Uterus (tissue), 4 donors: ENCODE data around the gene TMEM273. TPM values are rescaled to one million over a fixed set of nuclear protein-coding genes. Genes with fewer than 3 reads are reported as not detected.

Experiments used
- DNase-seq, 2 donors: peaks; one replicate each; pipeline ENCODE4 v3.0.0-alpha.2; 2019 to 2020
- H3K27ac ChIP-seq, 2 donors: fragments of 200-600 bp; sonication (generic); 1 replicate in 1 of 2; 2 replicates in 1 of 2; pipeline ENCODE4 v1.5.1; 2016 to 2018
- H3K27me3 ChIP-seq, 2 donors: fragments of 200-600 bp; sonication (generic); one replicate each; pipeline ENCODE4 v1.5.1; 2018 to 2019; ENCODE audit warnings: control low read depth in 1 of 2
- H3K36me3 ChIP-seq, 2 donors: fragments of 200-600 bp; sonication (generic); one replicate each; pipeline ENCODE4 v1.5.1; 2019; ENCODE audit warnings: control low read depth in 1 of 2
- H3K4me1 ChIP-seq, 2 donors: fragments of 200-600 bp; sonication (generic); one replicate each; pipeline ENCODE4 v1.5.1; 2018 to 2019; ENCODE audit warnings: control low read depth in 1 of 2
- H3K4me3 ChIP-seq, 2 donors: fragments of 200-600 bp; sonication (generic); 1 replicate in 1 of 2; 2 replicates in 1 of 2; pipeline ENCODE4 v1.5.1; 2018 to 2019; ENCODE audit warnings: mild to moderate bottlenecking in 1 of 2
- H3K9me3 ChIP-seq, 2 donors: fragments of 200-600 bp; sonication (generic); one replicate each; pipeline ENCODE4 v1.5.1; 2019; ENCODE audit warnings: control low read depth in 1 of 2
- CTCF ChIP-seq, 4 experiments: fragments of 200-600 bp in 2 of 4; fragments of 450-650 bp in 2 of 4; sonication (generic) in 2 of 4; IDR thresholded peaks; one replicate each; pipeline ENCODE4 v1.5.1; 2016 to 2019; ENCODE audit warnings: antibody characterized with exemption in 4 of 4, mild to moderate bottlenecking in 2 of 4, moderate library complexity in 1 of 4
- POLR2A ChIP-seq, 2 donors: fragments of 450-650 bp; IDR thresholded peaks; one replicate each; pipeline ENCODE4 v1.6.1; 2016; ENCODE audit warnings: antibody characterized with exemption in 2 of 2, mild to moderate bottlenecking in 1 of 2, moderate library complexity in 1 of 2
- intact Hi-C: fragments of 100-400 bp; cut with DNase I; formaldehyde crosslinking; loops from one replicate; pipeline ENCODE4 v1.15.1; 2023; ENCODE audit warnings: low total_unique reads
- total RNA-seq, 4 donors: library from RNA; depleted of rRNA in 3 of 4; stranded (reverse); fragments of >200 nt in 3 of 4; gene quantifications; one replicate each; pipeline versions ENCODE4 v1.1.0 to v1.2.4, GENCODE V29; 2014 to 2023
- donor health status: DM: yes; HTN: yes; CAD: no.

Gene TMEM273
- total RNA-seq, 4 donors from 2014 or later: 8.5 to 38.9 (median 14.7) TPM

- DNase-seq: no peak
- Histone ChIP-seq H3K4me1 (no peaks in the 10 kb centered on the region), H3K27me3 (no peaks in the 10 kb centered on the region), H3K9me3 (no peaks in the 10 kb centered on the region), H3K36me3 (no peaks in the 10 kb centered on the region), H3K27ac (no peak overlapping the region), H3K4me3 (no peak overlapping the region)
- intact Hi-C loops: no loop called here
- TF ChIP-seq POLR2A (IDR thresholded peaks at IDR 0.05): no peak
- no peak for TF ChIP-seq CTCF (IDR thresholded peaks at IDR 0.05)
These were observed 30.3 kb upstream of the TMEM273 start for GRCh38 chr10:49218480-49218879.

GRCh38 chr10:49217645-49218044 lies 29.5 kb upstream of the TMEM273 start:
- intact Hi-C loops: no loop called here
- TF ChIP-seq POLR2A (IDR thresholded peaks at IDR 0.05): no peak
- no peak for TF ChIP-seq CTCF (IDR thresholded peaks at IDR 0.05)
- Histone ChIP-seq H3K4me1 (no peaks in the 10 kb centered on the region), H3K9me3 (no peaks in the 10 kb centered on the region), H3K36me3 (no peaks in the 10 kb centered on the region), H3K4me3 (no peak overlapping the region), H3K27ac (no peak overlapping the region), H3K27me3 (no peaks in the 10 kb centered on the region)
- no peak for DNase-seq

GRCh38 chr10:49213211-49213610 lies 25.0 kb upstream of the TMEM273 start:
- DNase-seq: no peak
- Histone ChIP-seq H3K4me3 (no peak overlapping the region), H3K9me3 (no peaks in the 10 kb centered on the region), H3K27me3 (no peaks in the 10 kb centered on the region), H3K27ac (no peak overlapping the region), H3K4me1 (no peaks in the 10 kb centered on the region), H3K36me3 (no peaks in the 10 kb centered on the region)
- intact Hi-C loops: no loop called here
- TF ChIP-seq CTCF (IDR thresholded peaks at IDR 0.05) (no peak), POLR2A (IDR thresholded peaks at IDR 0.05) (no peak)

- no peak for DNase-seq
- TF ChIP-seq POLR2A (IDR thresholded peaks at IDR 0.05): no peak
- TF ChIP-seq CTCF (IDR thresholded peaks at IDR 0.05): no peak
- Histone ChIP-seq H3K36me3 (no peaks in the 10 kb centered on the region), H3K4me1 (no peaks in the 10 kb centered on the region), H3K27ac (no peak overlapping the region), H3K9me3 (no peaks in the 10 kb centered on the region), H3K27me3 (no peaks in the 10 kb centered on the region), H3K4me3 (no peak overlapping the region)
- intact Hi-C loops: no loop called here
These were observed 24.6 kb upstream of the TMEM273 start for GRCh38 chr10:49212783-49213182.

GRCh38 chr10:49212076-49212475 lies 23.9 kb upstream of the TMEM273 start:
- Histone ChIP-seq H3K27me3 (no peaks in the 10 kb centered on the region), H3K9me3 (no peaks in the 10 kb centered on the region), H3K4me3 (no peak overlapping the region), H3K36me3 (no peaks in the 10 kb centered on the region), H3K27ac (no peak overlapping the region), H3K4me1 (no peaks in the 10 kb centered on the region)
- TF ChIP-seq CTCF (IDR thresholded peaks at IDR 0.05) (no peak), POLR2A (IDR thresholded peaks at IDR 0.05) (no peak)
- no peak for DNase-seq
- intact Hi-C loops: no loop called here
